Esophagus squamous epithelium (tissue), 4 donors: ENCODE measurements around the gene MNX1.

Source experiments
- POLR2A ChIP-seq, 4 donors: fragments of 450-650 bp; IDR thresholded peaks; one replicate each; pipeline ENCODE4 v1.6.1; 2017; ENCODE audit warnings: antibody characterized with exemption in 4 of 4, mild to moderate bottlenecking in 4 of 4, moderate library complexity in 3 of 4
- TF ChIP-seq, protein P1 (sequence below), 6 experiments: fragments of 450-650 bp in 4 of 6; fragments of 200-600 bp in 2 of 6; sonication (generic) in 2 of 6; IDR thresholded peaks; one replicate each; pipeline ENCODE4 v1.5.1; 2016 to 2019; ENCODE audit warnings: antibody characterized with exemption in 6 of 6, mild to moderate bottlenecking in 4 of 6, moderate library complexity in 4 of 6

DNA sequence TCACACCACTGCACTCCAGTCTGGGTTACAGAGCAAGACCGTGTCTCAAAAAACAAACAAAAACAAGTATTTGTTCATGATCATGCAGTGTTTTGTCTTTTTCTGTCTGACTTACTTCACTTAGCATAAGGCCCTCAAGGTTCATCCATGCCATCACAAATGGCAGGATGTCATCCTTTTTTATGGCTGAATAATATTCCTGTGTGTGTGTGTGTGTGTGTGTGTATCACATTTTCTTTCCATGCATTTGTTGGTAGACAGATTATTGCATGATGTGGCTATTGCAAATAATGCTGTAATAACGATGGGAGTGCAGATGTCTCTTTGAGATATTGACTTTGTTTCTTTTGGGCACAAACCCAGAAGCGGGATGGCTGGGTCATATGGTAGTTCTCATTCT lies 14.3 kb upstream of the MNX1 start:
- TF ChIP-seq, protein P1, sequence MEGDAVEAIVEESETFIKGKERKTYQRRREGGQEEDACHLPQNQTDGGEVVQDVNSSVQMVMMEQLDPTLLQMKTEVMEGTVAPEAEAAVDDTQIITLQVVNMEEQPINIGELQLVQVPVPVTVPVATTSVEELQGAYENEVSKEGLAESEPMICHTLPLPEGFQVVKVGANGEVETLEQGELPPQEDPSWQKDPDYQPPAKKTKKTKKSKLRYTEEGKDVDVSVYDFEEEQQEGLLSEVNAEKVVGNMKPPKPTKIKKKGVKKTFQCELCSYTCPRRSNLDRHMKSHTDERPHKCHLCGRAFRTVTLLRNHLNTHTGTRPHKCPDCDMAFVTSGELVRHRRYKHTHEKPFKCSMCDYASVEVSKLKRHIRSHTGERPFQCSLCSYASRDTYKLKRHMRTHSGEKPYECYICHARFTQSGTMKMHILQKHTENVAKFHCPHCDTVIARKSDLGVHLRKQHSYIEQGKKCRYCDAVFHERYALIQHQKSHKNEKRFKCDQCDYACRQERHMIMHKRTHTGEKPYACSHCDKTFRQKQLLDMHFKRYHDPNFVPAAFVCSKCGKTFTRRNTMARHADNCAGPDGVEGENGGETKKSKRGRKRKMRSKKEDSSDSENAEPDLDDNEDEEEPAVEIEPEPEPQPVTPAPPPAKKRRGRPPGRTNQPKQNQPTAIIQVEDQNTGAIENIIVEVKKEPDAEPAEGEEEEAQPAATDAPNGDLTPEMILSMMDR (IDR thresholded peaks at IDR 0.05): no peak
- TF ChIP-seq POLR2A (IDR thresholded peaks at IDR 0.05): no peak
